GM12801 (cell line): ENCODE data around the gene PAX3.

ENCODE experiments used
- CTCF ChIP-seq: IDR thresholded peaks from one replicate; pipeline ENCODE4 v1.5.1; 2011; ENCODE audit warnings: control low read depth; ENCODE audit not compliant: insufficient read length; ENCODE audit errors: extremely low read depth

Gene PAX3

GRCh38 chr2:222228054-222228453 is 70.7 kb downstream of the PAX3 start:
- TF ChIP-seq CTCF = no peak

- TF ChIP-seq CTCF = no peak
Measured at GRCh38 chr2:222218786-222219185, 80.0 kb downstream of the PAX3 start.

GRCh38 chr2:222217712-222218111 is 81.1 kb downstream of the PAX3 start:
- TF ChIP-seq CTCF = no peak

GRCh38 chr2:222214885-222215284 is 83.9 kb downstream of the PAX3 start:
- TF ChIP-seq CTCF = no peak

GRCh38 chr2:222213049-222213448 is 85.7 kb downstream of the PAX3 start:
- TF ChIP-seq CTCF = no peak

GRCh38 chr2:222212571-222212970 is 86.2 kb downstream of the PAX3 start:
- TF ChIP-seq CTCF = no peak

GRCh38 chr2:222208010-222208690 is 90.6 kb downstream of the PAX3 start:
- no peak for TF ChIP-seq CTCF
